Omental fat pad (tissue), 4 donors: ENCODE measurements around the gene HOXA4. TPM values are rescaled to one million over a fixed set of nuclear protein-coding genes. Genes with fewer than 3 reads are reported as not detected.

Source experiments
- ATAC-seq: fragments of 150-250 bp; one replicate; pipeline ENCODE4 v1.9.1; 2016; ENCODE audit warnings: mild to moderate bottlenecking, moderate library complexity; ENCODE audit not compliant: low FRiP score
- DNase-seq: peaks from one replicate; pipeline ENCODE4 v3.0.0-alpha.2; 2019; ENCODE audit warnings: low spot score
- CTCF ChIP-seq, 3 donors: fragments of 450-650 bp; IDR thresholded peaks; one replicate each; pipeline ENCODE4 v1.5.1; 2016 to 2017; ENCODE audit warnings: antibody characterized with exemption in 3 of 3, mild to moderate bottlenecking in 3 of 3, moderate library complexity in 2 of 3
- total RNA-seq, 4 donors: library from RNA; depleted of rRNA; stranded (reverse); fragments of >200 nt; gene quantifications; one replicate each; pipeline ENCODE4 v1.1.0, GENCODE V29; 2016

The HOXA4 gene
- total RNA-seq, 4 donors from 2014 or later: 1.6 to 5.7 (median 3.1) TPM

DNA sequence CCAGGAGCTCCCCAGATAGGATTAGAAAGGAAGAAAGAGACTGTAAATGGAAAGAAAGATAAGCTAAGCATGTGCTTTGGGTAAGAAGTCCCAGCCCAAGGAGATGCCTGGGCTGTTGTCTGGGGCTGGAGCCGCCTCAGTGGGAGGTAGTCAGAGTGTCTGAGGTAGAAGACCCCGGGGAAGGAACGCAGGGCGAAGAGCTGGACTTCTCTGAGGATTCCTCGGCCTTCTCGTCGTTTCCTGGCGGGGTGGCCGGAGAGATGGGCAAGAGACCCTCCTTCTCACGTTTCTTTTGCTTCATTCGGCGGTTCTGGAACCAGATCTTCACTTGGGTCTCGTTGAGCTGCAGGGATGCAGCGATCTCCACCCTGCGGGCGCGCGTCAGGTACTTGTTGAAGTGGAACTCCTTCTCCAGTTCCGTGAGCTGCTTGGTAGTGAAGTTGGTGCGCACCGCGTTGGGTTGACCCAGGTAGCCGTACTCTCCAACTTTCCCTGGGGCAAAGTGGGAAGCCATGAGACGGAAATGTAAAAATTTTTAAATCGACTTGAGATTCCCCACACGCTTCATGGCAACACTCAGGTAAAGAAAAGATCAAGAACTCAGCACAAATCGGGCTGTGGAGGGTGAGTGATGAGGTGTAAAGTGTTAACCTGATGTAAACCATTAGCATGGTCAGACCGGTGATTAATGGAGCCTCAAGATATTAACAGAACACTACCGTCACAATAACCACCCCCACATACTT, 36.1 kb downstream of the HOXA4 start:
- ATAC-seq (no peak), DNase-seq (no peak)
- TF ChIP-seq CTCF (IDR thresholded peaks at IDR 0.05): no peak

DNA sequence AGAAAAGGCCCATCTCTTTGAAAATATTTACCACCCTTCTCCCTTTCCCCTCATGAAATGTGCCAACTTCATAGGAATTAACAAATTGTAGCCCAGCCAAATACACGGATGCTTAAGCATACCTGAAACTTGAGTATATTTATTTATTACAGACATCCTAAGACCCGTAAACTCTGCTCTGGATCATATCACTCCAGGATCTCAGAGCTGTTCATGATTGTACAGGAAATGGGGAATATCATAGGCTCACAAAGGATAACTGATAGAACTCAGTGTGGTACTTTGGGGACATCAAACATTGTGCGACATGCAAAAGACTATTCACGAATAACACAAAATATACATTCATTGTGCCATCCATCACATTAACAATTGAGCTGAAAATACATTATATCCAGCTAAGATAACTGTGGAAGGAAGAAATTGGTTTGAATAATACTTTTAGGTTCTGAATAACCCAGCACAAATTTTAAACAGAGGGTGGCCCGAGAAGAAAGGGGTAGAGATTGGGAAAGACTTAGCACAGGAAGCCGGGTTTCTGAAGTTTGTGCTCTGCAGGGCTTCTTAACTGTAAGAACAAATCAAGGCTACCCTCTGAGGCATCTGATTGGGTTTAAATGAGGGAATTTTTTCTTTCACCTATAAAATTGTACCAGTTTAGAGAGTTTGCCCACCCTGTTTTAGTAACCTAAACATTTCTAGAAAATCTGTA, 37.2 kb downstream of the HOXA4 start:
- DNase-seq (no peak), ATAC-seq (no peak)
- TF ChIP-seq CTCF (IDR thresholded peaks at IDR 0.05): no peak

DNA sequence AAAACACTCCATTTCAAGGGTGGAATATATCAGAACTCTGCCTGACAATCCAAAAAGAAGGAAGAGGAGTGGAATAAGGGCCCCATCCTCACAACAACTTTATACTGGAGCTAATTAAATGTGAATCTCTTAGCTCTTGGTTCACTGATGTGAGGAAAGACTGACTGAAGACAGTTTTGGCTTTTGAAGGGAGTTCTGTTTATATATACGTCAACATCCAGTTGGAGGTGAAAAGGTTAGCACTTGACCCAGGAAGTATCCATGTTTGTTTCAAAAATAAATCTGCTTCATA, 37.8 kb downstream of the HOXA4 start:
- TF ChIP-seq CTCF (IDR thresholded peaks at IDR 0.05): no peak
- DNase-seq (no peak), ATAC-seq (no peak)

DNA sequence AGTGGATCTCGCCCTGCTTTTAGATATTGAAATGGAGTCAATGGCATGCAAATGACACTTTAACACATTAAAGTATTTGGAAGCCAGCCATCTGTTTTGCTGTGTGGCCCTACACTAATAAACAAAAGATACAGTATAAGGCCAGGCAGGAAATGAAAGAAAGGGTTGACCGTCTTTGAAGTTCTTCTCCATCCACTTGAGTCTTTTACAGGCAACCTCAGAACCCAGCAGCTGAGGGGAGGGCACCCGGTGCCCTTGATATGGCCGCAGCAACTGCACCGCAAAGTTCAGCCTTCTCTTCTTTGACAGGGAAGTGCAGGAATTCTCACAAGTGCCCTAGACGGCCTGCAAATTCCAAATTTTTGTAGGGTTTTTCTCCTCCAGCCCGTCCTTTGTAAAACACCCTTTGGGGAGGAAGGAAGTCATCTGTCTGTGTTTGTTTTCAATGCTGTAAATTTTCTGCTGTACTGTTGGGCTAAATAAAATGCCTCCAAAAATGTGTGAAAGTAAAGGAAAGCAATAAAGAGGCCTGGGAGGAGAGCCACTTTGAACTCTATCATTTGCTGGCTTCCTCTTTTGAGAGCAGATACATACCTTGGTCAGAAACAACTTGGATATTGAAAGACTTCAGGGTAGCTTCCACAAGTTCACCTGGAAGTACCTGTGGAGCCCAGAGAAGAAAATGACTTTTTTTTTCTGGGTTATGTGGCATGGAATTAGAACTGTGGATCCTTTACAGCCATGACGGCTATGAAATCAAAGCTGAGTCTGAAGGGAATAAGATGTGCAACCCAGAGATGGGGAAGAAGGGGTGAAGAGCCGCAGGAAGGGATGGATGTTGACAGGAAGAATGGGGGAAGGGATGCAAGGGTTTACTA, 38.4 kb downstream of the HOXA4 start:
- DNase-seq: no peak
- no peak for ATAC-seq
- no peak for TF ChIP-seq CTCF (IDR thresholded peaks at IDR 0.05)

- DNase-seq (no peak), ATAC-seq (no peak)
- no peak for TF ChIP-seq CTCF (IDR thresholded peaks at IDR 0.05)
These were observed 39.5 kb downstream of the HOXA4 start for GRCh38 chr7:27091105-27091504.

GRCh38 chr7:27088002-27088922, 42.3 kb downstream of the HOXA4 start:
- no peak for TF ChIP-seq CTCF (IDR thresholded peaks at IDR 0.05)

More at GRCh38 chr7:27088002-27088922, 42.3 kb downstream of the HOXA4 start:
- no peak for DNase-seq
- no peak for ATAC-seq
